Liver (tissue), 3 donors: ENCODE measurements around the gene CUL7.

Experiments
- EGR1 ChIP-seq, 2 donors: IDR thresholded peaks; 2 replicates each; pipeline ENCODE4 v1.6.1; 2016 to 2018; ENCODE audit warnings: antibody characterized with exemption in 2 of 2, low read depth in 2 of 2
- RAD21 ChIP-seq, 2 donors: IDR thresholded peaks; 2 replicates each; pipeline ENCODE4 v1.6.1; 2016; ENCODE audit warnings: antibody characterized with exemption in 2 of 2, mild to moderate bottlenecking in 2 of 2
- RXRA ChIP-seq, 2 donors: IDR thresholded peaks; 2 replicates each; pipeline ENCODE4 v1.6.1; 2017 to 2018; ENCODE audit warnings: antibody characterized with exemption in 2 of 2, mild to moderate bottlenecking in 1 of 2
- TF ChIP-seq, protein P1 (sequence below): fragments of 150-350 bp; IDR thresholded peaks from 2 replicates; pipeline ENCODE4 v1.5.1; 2017; ENCODE audit warnings: improper control_type of control experiment, low read depth, low read length; ENCODE audit not compliant: missing input control
- donor health status: healthy.
- donor health status: healthy.

DNA sequence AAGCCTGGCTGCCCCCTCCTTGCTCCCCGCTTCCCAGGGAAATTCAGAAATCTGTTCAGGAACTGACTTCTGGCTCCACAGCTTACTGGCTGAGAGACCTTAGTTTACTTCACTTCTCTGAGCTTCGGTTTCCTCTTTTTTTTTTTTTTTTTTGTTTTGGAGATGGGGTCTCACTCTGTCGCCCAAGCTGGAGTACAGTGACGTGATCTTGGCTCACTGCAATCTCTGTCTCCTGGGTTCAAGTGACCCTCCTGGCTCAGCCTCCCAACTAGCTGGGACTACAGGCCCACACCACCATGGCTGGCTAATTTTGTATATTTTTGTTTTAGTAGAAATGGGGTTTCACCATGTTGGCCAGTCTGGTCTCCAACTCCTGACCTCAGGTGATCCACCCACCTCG, 37.4 kb upstream of the CUL7 start:
- no peak for TF ChIP-seq RAD21 (IDR thresholded peaks at IDR 0.05)
- TF ChIP-seq RXRA (IDR thresholded peaks at IDR 0.05): no peak
- TF ChIP-seq, protein P1, sequence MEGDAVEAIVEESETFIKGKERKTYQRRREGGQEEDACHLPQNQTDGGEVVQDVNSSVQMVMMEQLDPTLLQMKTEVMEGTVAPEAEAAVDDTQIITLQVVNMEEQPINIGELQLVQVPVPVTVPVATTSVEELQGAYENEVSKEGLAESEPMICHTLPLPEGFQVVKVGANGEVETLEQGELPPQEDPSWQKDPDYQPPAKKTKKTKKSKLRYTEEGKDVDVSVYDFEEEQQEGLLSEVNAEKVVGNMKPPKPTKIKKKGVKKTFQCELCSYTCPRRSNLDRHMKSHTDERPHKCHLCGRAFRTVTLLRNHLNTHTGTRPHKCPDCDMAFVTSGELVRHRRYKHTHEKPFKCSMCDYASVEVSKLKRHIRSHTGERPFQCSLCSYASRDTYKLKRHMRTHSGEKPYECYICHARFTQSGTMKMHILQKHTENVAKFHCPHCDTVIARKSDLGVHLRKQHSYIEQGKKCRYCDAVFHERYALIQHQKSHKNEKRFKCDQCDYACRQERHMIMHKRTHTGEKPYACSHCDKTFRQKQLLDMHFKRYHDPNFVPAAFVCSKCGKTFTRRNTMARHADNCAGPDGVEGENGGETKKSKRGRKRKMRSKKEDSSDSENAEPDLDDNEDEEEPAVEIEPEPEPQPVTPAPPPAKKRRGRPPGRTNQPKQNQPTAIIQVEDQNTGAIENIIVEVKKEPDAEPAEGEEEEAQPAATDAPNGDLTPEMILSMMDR: no peak
- no peak for TF ChIP-seq EGR1 (IDR thresholded peaks at IDR 0.05; ENCODE audit: low read depth in 2 of 2)
